ENCODE results near the gene RBM33. TPM values are rescaled to one million over a fixed set of nuclear protein-coding genes. Genes with fewer than 3 reads are reported as not detected.

Gene RBM33
- polyA plus RNA-seq, 1 experiment: 5.0 TPM

DNA sequence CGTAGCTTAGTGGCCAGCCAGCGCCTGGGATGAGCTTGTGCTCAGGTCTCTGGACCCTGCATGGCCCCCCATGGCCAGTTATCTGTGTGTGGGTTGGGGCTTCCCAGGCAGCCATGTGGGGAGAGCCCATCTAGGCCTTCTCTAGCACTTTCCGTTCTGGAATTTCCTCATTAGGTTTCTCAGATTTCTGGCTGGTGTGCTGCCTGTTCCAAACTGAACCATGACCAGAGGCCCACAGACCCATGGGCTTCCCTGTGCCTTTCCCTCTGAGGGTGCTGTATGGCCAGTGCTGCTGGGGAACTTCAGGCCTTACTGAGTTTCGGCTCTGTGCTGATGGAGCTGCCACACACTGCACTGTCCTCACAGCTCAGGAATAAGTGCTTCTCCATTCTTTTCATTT, 117.6 kb downstream of the RBM33 start:
- no peaks in the 10 kb centered on the region for H3K27me3 ChIP-seq (ENCODE audit: control insufficient read depth, insufficient read depth, low read length)
- TF ChIP-seq, protein P1, sequence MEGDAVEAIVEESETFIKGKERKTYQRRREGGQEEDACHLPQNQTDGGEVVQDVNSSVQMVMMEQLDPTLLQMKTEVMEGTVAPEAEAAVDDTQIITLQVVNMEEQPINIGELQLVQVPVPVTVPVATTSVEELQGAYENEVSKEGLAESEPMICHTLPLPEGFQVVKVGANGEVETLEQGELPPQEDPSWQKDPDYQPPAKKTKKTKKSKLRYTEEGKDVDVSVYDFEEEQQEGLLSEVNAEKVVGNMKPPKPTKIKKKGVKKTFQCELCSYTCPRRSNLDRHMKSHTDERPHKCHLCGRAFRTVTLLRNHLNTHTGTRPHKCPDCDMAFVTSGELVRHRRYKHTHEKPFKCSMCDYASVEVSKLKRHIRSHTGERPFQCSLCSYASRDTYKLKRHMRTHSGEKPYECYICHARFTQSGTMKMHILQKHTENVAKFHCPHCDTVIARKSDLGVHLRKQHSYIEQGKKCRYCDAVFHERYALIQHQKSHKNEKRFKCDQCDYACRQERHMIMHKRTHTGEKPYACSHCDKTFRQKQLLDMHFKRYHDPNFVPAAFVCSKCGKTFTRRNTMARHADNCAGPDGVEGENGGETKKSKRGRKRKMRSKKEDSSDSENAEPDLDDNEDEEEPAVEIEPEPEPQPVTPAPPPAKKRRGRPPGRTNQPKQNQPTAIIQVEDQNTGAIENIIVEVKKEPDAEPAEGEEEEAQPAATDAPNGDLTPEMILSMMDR (IDR thresholded peaks at IDR 0.05; ENCODE audit: insufficient read depth, low read depth, low read length): no peak
- H3K4me3 ChIP-seq (ENCODE audit: low read depth, low read length): no peak overlapping the region
- no peak for DNase-seq (ENCODE audit: low read depth)
- H3K36me3 ChIP-seq (ENCODE audit: control insufficient read depth, insufficient read depth, low read length): peaks cover 13% of the 10 kb centered on the region
- ChIA-PET POLR2A (no interaction called here), CTCF (interaction anchor here (0.9 to 2.2 kb wide), 3 partner anchors 8 to 834 kb away, joined by 3 to 11 read pairs (median 3); no protein-coding TSS in a partner anchor)

GRCh38 chr7:155762655-155763054, 118.2 kb downstream of the RBM33 start:
- no peak for DNase-seq (ENCODE audit: low read depth)
- ChIA-PET POLR2A (no interaction called here), CTCF (interaction anchor here (0.9 to 2.2 kb wide), 2 partner anchors 9 to 164 kb away, joined by 3 to 11 read pairs; no protein-coding TSS in a partner anchor)
- H3K27me3 ChIP-seq (ENCODE audit: control insufficient read depth, insufficient read depth, low read length): no peaks in the 10 kb centered on the region
- H3K36me3 ChIP-seq (ENCODE audit: control insufficient read depth, insufficient read depth, low read length): peaks cover 16% of the 10 kb centered on the region
- H3K4me3 ChIP-seq (ENCODE audit: low read depth, low read length): no peak overlapping the region
- TF ChIP-seq, protein P1 (IDR thresholded peaks at IDR 0.05; ENCODE audit: insufficient read depth, low read depth, low read length): no peak

GRCh38 chr7:155763122-155763521, 118.7 kb downstream of the RBM33 start:
- Histone ChIP-seq H3K4me3 (ENCODE audit: low read depth, low read length) (no peak overlapping the region), H3K27me3 (ENCODE audit: control insufficient read depth, insufficient read depth, low read length) (no peaks in the 10 kb centered on the region), H3K36me3 (ENCODE audit: control insufficient read depth, insufficient read depth, low read length) (peaks cover 17% of the 10 kb centered on the region)
- ChIA-PET POLR2A (no interaction called here), CTCF (interaction anchor here (2.2 kb wide), 1 partner anchor 164 kb away, joined by 11 read pairs; no protein-coding TSS in a partner anchor)
- TF ChIP-seq, protein P1 (IDR thresholded peaks at IDR 0.05; ENCODE audit: insufficient read depth, low read depth, low read length): no peak
- no peak for DNase-seq (ENCODE audit: low read depth)

- POLR2A ChIA-PET: no interaction called here
- CTCF ChIA-PET: interaction anchor here (0.5 to 1.2 kb wide), 2 partner anchors 165 to 1184 kb away, joined by 3 read pairs; no protein-coding TSS in a partner anchor
Observed at GRCh38 chr7:155763691-155764437, 119.4 kb downstream of the RBM33 start.

DNA sequence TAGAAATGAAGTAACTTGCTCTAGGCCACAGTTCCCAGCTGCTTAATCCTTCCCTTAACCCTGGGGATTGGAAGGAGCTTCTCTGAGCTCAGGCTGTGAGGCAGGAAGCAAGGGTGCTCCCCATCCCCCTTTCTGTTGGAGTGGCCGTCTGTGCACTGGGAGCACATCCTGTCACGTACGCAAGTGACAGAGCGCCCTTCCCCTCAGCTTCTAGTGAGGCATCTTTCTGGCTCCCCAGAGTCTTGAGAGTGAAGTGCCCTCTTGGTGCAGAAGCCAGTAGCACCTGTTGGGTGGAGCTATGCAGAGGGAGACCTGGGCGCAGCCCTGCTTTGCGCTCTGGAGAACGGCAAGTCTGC, 120.0 kb downstream of the RBM33 start:
- no peak for DNase-seq (ENCODE audit: low read depth)
- H3K4me3 ChIP-seq (ENCODE audit: low read depth, low read length): no peak overlapping the region
- TF ChIP-seq, protein P1 (IDR thresholded peaks at IDR 0.05; ENCODE audit: insufficient read depth, low read depth, low read length): no peak
- ChIA-PET POLR2A (no interaction called here), CTCF (interaction anchor here (0.5 to 1.2 kb wide), 2 partner anchors 166 to 1184 kb away, joined by 3 read pairs; no protein-coding TSS in a partner anchor)
- no peaks in the 10 kb centered on the region for H3K27me3 ChIP-seq (ENCODE audit: control insufficient read depth, insufficient read depth, low read length)
- peaks cover 16% of the 10 kb centered on the region for H3K36me3 ChIP-seq (ENCODE audit: control insufficient read depth, insufficient read depth, low read length)

More at GRCh38 chr7:155763691-155764437, 119.4 kb downstream of the RBM33 start:
- no peak overlapping the region for H3K4me3 ChIP-seq (ENCODE audit: low read depth, low read length)
- TF ChIP-seq, protein P1 (IDR thresholded peaks at IDR 0.05; ENCODE audit: insufficient read depth, low read depth, low read length): no peak
- H3K27me3 ChIP-seq (ENCODE audit: control insufficient read depth, insufficient read depth, low read length): no peaks in the 10 kb centered on the region
- H3K36me3 ChIP-seq (ENCODE audit: control insufficient read depth, insufficient read depth, low read length): peaks cover 16% of the 10 kb centered on the region
- DNase-seq (ENCODE audit: low read depth): no peak
